Fibroblast of lung (primary cell): ENCODE results near the gene COLEC12. TPM values are rescaled to one million over a fixed set of nuclear protein-coding genes. Genes with fewer than 3 reads are reported as not detected.

Source experiments
- DNase-seq, 2 donors: peaks; one replicate each; pipeline versions ENCODE4 v3.0.0 to v3.0.0-alpha.2; 2010; ENCODE audit warnings: low read depth in 2 of 2
- H2AFZ ChIP-seq: 2 replicates; pipeline ENCODE4 v1.5.1; 2012; ENCODE audit warnings: low read length, control low read depth, inconsistent platforms
- H3K27ac ChIP-seq: 2 replicates; pipeline ENCODE4 v1.5.1; 2011; ENCODE audit warnings: low read length, control low read depth; ENCODE audit not compliant: insufficient read depth
- H3K27me3 ChIP-seq: 2 replicates; pipeline ENCODE4 v1.5.1; 2011; ENCODE audit warnings: mild to moderate bottlenecking, low read length; ENCODE audit not compliant: control insufficient read depth, insufficient read depth
- H3K36me3 ChIP-seq: 2 replicates; pipeline ENCODE4 v1.5.1; 2011; ENCODE audit warnings: low read length; ENCODE audit not compliant: control insufficient read depth, insufficient read depth
- H3K4me1 ChIP-seq: 2 replicates; pipeline ENCODE4 v1.5.1; 2011; ENCODE audit warnings: low read length; ENCODE audit not compliant: control insufficient read depth, insufficient read depth; ENCODE audit errors: extremely low read depth
- H3K4me2 ChIP-seq: 2 replicates; pipeline ENCODE4 v1.5.1; 2011; ENCODE audit warnings: low read length, control low read depth; ENCODE audit not compliant: insufficient read depth; ENCODE audit errors: extremely low read depth
- H3K4me3 ChIP-seq, 4 experiments: fragments of 200-600 bp in 1 of 4; sonication (generic) in 1 of 4; replicated peaks in 1 of 4; 2 replicates each; pipeline ENCODE4 v1.5.1; 2011 to 2016; ENCODE audit warnings: low read length in 4 of 4, low read depth in 3 of 4, mild to moderate bottlenecking in 3 of 4, control low read depth in 2 of 4, inconsistent platforms in 1 of 4, mixed read lengths in 1 of 4; ENCODE audit not compliant: insufficient read depth in 1 of 4; ENCODE audit errors: control extremely low read depth in 1 of 4
- H3K79me2 ChIP-seq: 2 replicates; pipeline ENCODE4 v1.5.1; 2012; ENCODE audit warnings: mild to moderate bottlenecking, low read length, inconsistent platforms; ENCODE audit not compliant: control insufficient read depth, insufficient read depth
- H3K9ac ChIP-seq: 2 replicates; pipeline ENCODE4 v1.5.1; 2011; ENCODE audit warnings: mild to moderate bottlenecking, low read length, control low read depth; ENCODE audit not compliant: insufficient read depth
- H3K9me3 ChIP-seq: 2 replicates; pipeline ENCODE4 v1.5.1; 2012; ENCODE audit warnings: low read depth, low read length; ENCODE audit not compliant: control insufficient read depth, insufficient read depth
- H4K20me1 ChIP-seq: 2 replicates; pipeline ENCODE4 v1.5.1; 2011; ENCODE audit warnings: low read length; ENCODE audit not compliant: control insufficient read depth, insufficient read depth; ENCODE audit errors: extremely low read depth
- CTCF ChIP-seq, 2 donors: IDR thresholded peaks in 1 of 2; conservative IDR thresholded peaks in 1 of 2; 1 replicate in 1 of 2; 2 replicates in 1 of 2; pipeline ENCODE4 v1.5.1; 2011 to 2012; ENCODE audit warnings: low read length in 2 of 2, control low read depth in 1 of 2, inconsistent platforms in 1 of 2, low read depth in 1 of 2, mild to moderate bottlenecking in 1 of 2
- EZH2 ChIP-seq: IDR thresholded peaks from 2 replicates; pipeline ENCODE4 v1.5.1; 2012; ENCODE audit warnings: low read length, control low read depth, mild to moderate bottlenecking; ENCODE audit errors: missing control alignments
- polyA plus RNA-seq, 2 donors: library from polyadenylated mRNA; depleted of rRNA in 1 of 2; stranded (reverse) in 1 of 2; unstranded in 1 of 2; fragments of >200 nt; gene quantifications; 2 replicates each; pipeline ENCODE4 v1.2.1, GENCODE V29; 2011 to 2012; ENCODE audit warnings: missing spikeins in 1 of 2
- total RNA-seq: library from RNA; depleted of rRNA; stranded (reverse); fragments of >200 nt; gene quantifications from 2 replicates; pipeline ENCODE4 v1.2.1, GENCODE V29; 2014

Gene COLEC12
- total and polyA plus RNA-seq, 2 donors (not counting 1 experiment from before 2014, with no cell fraction given) = 20.0 to 24.8 TPM

GRCh38 chr18:416930-417329, 83.6 kb downstream of the COLEC12 start:
- Histone ChIP-seq H3K36me3 (no peaks in the 10 kb centered on the region), H3K9ac (no peak overlapping the region), H3K79me2 (no peaks in the 10 kb centered on the region), H2AFZ (no peak overlapping the region), H3K4me3 (no peak overlapping the region), H3K4me1 (peaks cover 22% of the 10 kb centered on the region), H4K20me1 (no peaks in the 10 kb centered on the region), H3K27me3 (no peaks in the 10 kb centered on the region), H3K9me3 (no peaks in the 10 kb centered on the region), H3K27ac (no peak overlapping the region), H3K4me2 (no peak overlapping the region)
- TF ChIP-seq CTCF (conservative IDR thresholded peaks at IDR 0.05 in 1 of 2, IDR thresholded peaks at IDR 0.05 in 1 of 2; ENCODE audit: low read depth in 1 of 2, low read length in 2 of 2) = no peak
- TF ChIP-seq EZH2 = no peak
- DNase-seq = no peak

- H3K4me2 ChIP-seq = peak overlapping the region; percentile 67
These were observed 84.6 kb downstream of the COLEC12 start for GRCh38 chr18:415617-416612.

More at GRCh38 chr18:415617-416612, 84.6 kb downstream of the COLEC12 start:
- Histone ChIP-seq H3K36me3 (no peaks in the 10 kb centered on the region), H3K27me3 (no peaks in the 10 kb centered on the region), H3K4me1 (peaks cover 13% of the 10 kb centered on the region), H4K20me1 (no peaks in the 10 kb centered on the region), H3K9ac (no peak overlapping the region), H3K79me2 (no peaks in the 10 kb centered on the region), H3K27ac (peak overlapping the region; percentile 67), H2AFZ (no peak overlapping the region), H3K9me3 (no peaks in the 10 kb centered on the region), H3K4me3 (no peak overlapping the region)
- DNase-seq = peak; percentile 52 to 91
- TF ChIP-seq EZH2 (no peak), CTCF (conservative IDR thresholded peaks at IDR 0.05 in 1 of 2, IDR thresholded peaks at IDR 0.05 in 1 of 2; ENCODE audit: low read depth in 1 of 2, low read length in 2 of 2) (no peak)
